Progenitor cell of endocrine pancreas (in vitro differentiated cells): ENCODE results near the gene WDR12. TPM values are rescaled to one million over a fixed set of nuclear protein-coding genes. Genes with fewer than 3 reads are reported as not detected.

Experiments used
- DNase-seq: peaks from one replicate; pipeline ENCODE4 v3.0.0; 2021; ENCODE audit warnings: low spot score; ENCODE audit not compliant: unreplicated experiment
- H3K27ac Mint-ChIP-seq: 2 replicates; pipeline ENCODE4 v1.8.0; 2021; ENCODE audit warnings: mild to moderate bottlenecking, moderate library complexity, mixed read lengths
- H3K27me3 Mint-ChIP-seq: 2 replicates; pipeline ENCODE4 v1.8.0; 2021; ENCODE audit warnings: mixed read lengths
- H3K36me3 Mint-ChIP-seq: 2 replicates; pipeline ENCODE4 v1.8.0; 2022; ENCODE audit warnings: mixed read lengths; ENCODE audit not compliant: insufficient read depth
- H3K4me1 Mint-ChIP-seq: 2 replicates; pipeline ENCODE4 v1.8.0; 2021; ENCODE audit warnings: low read depth, mixed read lengths
- H3K4me3 Mint-ChIP-seq: 2 replicates; pipeline ENCODE4 v1.8.0; 2021; ENCODE audit warnings: low read depth, mild to moderate bottlenecking, moderate library complexity, mixed read lengths
- H3K9me3 Mint-ChIP-seq: 2 replicates; pipeline ENCODE4 v1.8.0; 2021; ENCODE audit warnings: low read depth, mixed read lengths
- total RNA-seq: library from RNA; stranded (reverse); gene quantifications from 2 replicates; pipeline ENCODE4 v1.2.1, GENCODE V29; 2021
- TF ChIP-seq, protein P1 (sequence below): fragments of 200-600 bp; sonication (generic); IDR thresholded peaks from one replicate; pipeline ENCODE4 v1.5.0; 2021; ENCODE audit warnings: antibody characterized with exemption, mild to moderate bottlenecking; ENCODE audit not compliant: unreplicated experiment

WDR12 gene
- total RNA-seq, 1 donor from 2014 or later, result 62.2 TPM

DNA sequence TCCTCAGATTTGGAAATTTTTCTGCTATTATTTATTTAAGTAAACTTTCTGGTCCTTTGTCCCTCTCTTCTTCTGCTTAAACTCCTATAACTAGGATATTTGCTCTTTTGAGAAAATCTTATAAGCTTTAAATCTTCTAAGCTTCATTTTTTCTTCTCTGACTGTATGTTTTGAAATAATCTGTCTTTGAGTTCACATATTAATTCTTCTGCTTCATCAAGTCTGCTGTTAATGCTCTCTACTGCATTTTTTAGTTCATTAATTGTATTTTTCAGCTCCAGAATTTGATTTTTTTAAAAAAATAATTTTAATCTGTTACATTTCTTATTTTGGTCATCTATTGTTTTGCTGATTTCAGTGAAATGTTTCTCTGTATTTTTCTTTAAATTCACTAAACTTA lies 68.8 kb downstream of the WDR12 start:
- Mint-ChIP-seq H3K4me3 (no peak overlapping the region), H3K9me3 (peaks cover 6% of the 10 kb centered on the region), H3K36me3 (peaks cover 11% of the 10 kb centered on the region), H3K4me1 (peaks cover 2% of the 10 kb centered on the region), H3K27me3 (no peaks in the 10 kb centered on the region), H3K27ac (no peak overlapping the region)
- TF ChIP-seq, protein P1, sequence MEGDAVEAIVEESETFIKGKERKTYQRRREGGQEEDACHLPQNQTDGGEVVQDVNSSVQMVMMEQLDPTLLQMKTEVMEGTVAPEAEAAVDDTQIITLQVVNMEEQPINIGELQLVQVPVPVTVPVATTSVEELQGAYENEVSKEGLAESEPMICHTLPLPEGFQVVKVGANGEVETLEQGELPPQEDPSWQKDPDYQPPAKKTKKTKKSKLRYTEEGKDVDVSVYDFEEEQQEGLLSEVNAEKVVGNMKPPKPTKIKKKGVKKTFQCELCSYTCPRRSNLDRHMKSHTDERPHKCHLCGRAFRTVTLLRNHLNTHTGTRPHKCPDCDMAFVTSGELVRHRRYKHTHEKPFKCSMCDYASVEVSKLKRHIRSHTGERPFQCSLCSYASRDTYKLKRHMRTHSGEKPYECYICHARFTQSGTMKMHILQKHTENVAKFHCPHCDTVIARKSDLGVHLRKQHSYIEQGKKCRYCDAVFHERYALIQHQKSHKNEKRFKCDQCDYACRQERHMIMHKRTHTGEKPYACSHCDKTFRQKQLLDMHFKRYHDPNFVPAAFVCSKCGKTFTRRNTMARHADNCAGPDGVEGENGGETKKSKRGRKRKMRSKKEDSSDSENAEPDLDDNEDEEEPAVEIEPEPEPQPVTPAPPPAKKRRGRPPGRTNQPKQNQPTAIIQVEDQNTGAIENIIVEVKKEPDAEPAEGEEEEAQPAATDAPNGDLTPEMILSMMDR, result no peak
- no peak for DNase-seq

DNA sequence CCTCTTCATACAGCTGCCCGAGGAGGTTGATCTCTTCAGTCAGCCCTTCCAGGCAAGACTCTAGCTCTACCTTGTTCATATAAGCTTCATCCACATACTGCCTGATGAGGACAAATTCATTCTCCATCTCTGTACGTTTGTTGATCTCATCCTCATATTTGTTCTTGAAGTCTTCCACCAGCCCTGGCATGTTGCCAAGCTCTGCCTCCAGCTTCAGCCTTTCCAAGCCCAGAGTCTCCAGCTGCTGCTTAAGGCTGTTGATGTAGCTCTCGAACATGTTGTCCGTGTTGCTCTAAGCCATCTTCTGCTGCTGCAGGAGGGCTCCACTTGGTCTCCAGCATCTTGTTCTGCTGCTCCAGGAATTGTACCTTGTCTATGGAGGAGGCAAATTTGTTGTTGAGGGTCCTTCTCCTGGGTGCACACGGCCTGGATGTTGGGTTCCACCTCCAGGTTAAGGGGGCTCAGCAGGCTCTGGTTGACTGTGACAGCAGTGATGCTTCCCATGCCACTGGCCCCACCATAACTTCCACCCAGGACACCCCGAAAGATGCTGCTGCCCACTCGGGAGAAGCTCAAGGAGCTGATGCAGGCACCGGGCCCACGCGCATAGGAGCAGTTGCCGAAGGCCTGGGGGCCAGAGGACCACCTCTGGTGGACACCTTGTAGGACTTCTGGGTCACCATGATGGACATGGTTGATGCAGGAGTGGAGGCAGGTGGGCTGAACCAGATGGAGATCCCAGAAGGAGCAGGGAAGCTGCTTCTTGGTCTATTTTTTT lies 70.2 kb downstream of the WDR12 start:
- Mint-ChIP-seq H3K4me3 (no peak overlapping the region), H3K27me3 (no peaks in the 10 kb centered on the region), H3K27ac (peak overlapping the region; percentile 42), H3K36me3 (peaks cover 11% of the 10 kb centered on the region), H3K9me3 (peaks cover 6% of the 10 kb centered on the region), H3K4me1 (peaks cover 2% of the 10 kb centered on the region)
- no peak for DNase-seq
- TF ChIP-seq, protein P1, result no peak

DNA sequence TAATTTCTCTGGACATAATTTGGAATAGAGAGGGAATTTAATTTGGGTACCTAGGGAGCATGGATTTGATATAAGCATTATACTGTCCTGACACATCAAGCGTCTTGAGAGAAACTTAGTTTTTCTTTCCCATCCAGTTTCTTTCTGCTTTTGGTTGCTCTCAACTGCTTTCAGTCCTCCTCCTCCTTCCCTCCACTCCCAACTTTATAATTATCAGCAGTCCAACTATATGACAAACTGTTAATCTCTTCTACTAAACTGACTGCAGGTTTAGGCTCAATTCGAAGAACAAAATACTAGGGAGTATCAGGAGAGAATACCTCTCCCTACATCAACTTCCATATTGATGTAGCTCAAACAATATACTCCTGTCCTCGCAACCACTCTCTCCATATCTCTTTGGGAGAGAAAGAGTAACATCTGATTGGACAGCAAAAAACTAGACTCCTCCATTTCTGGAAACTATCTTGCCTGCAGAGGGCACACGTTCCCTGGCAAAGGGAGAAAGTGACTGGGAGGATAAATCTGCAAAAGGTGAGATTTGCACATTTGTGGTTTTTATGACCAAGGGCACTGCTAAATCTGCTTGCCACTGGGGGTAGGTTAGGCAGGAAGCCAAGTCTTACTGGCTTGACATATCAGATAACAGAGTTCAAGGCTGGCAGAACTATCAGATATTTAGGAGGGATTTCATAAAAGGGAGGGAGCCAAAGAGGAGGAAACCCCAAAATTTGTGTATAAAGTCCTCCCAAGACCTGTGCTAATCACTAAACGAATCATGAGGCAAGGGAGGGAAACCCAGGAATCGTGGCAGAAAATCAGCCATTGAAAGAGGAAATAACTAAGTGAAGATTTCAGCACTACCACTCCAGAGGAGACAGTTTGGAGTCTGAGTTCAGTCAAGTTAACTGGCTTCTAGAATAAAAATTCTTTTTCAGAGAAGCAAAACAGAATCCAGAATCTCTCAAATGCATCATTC lies 79.9 kb downstream of the WDR12 start:
- H3K4me3 Mint-ChIP-seq, result no peak overlapping the region
- TF ChIP-seq, protein P1, result peak; percentile 55
- no peaks in the 10 kb centered on the region for H3K36me3 Mint-ChIP-seq
- no peaks in the 10 kb centered on the region for H3K9me3 Mint-ChIP-seq
- no peak overlapping the region for H3K27ac Mint-ChIP-seq
- DNase-seq, result no peak
- peaks cover 2% of the 10 kb centered on the region for H3K4me1 Mint-ChIP-seq
- no peaks in the 10 kb centered on the region for H3K27me3 Mint-ChIP-seq

DNA sequence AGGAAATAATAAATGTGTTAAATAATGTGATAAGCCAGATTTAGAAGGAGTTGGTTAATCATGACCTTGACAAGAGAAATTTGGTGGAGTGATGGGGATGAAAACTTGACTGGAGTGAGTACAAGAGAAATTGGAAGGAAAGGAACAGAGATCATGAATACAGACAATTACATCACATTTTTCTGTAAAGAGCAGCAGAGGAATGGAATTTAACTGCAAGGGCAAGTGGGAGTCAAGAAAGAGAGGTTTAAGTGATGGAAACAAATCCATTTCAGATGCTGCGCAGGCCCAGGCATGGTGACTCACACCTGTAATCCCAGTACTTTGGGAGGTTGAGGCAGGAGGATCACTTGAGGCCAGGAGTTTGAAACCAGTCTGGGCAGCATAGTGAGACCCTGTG lies 86.6 kb downstream of the WDR12 start:
- DNase-seq, result no peak
- Mint-ChIP-seq H3K9me3 (no peaks in the 10 kb centered on the region), H3K27me3 (no peaks in the 10 kb centered on the region), H3K4me1 (no peaks in the 10 kb centered on the region), H3K36me3 (no peaks in the 10 kb centered on the region), H3K4me3 (no peak overlapping the region), H3K27ac (no peak overlapping the region)
- TF ChIP-seq, protein P1, result no peak

Other genes starting within 250 kb of the WDR12 start
- gene ICA1L, start 39.9 kb downstream of the WDR12 start, total RNA-seq, result 17.8 and 19.1 TPM in 2 replicates
- 11.5 and 13.1 TPM in 2 replicates for gene CARF, start 602 bp upstream of the WDR12 start, total RNA-seq
- 30.5 and 30.9 TPM in 2 replicates for gene NBEAL1, start 103.2 kb upstream of the WDR12 start, total RNA-seq